HT1080 (cell line): ENCODE results near the gene CCDC148. TPM values are rescaled to one million over a fixed set of nuclear protein-coding genes. Genes with fewer than 3 reads are reported as not detected.

ENCODE experiments used
- DNase-seq: peaks from one replicate; pipeline ENCODE4 v3.0.0-alpha.2; 2015; ENCODE audit warnings: low read depth
- small RNA-seq: library from RNA; depleted of rRNA; stranded (forward); fragments of <200 nt; gene quantifications from one replicate; pipeline ENCODE3, GENCODE V24; 2014
- total RNA-seq: library from RNA; depleted of rRNA; stranded (reverse); fragments of >200 nt; shearing (Covaris generic); gene quantifications from 2 replicates; pipeline ENCODE4 v1.2.3, GENCODE V29; 2014; rRNA removed

Gene CCDC148
- total RNA-seq, 1 experiment from 2014 or later, result 0.39 TPM

DNA sequence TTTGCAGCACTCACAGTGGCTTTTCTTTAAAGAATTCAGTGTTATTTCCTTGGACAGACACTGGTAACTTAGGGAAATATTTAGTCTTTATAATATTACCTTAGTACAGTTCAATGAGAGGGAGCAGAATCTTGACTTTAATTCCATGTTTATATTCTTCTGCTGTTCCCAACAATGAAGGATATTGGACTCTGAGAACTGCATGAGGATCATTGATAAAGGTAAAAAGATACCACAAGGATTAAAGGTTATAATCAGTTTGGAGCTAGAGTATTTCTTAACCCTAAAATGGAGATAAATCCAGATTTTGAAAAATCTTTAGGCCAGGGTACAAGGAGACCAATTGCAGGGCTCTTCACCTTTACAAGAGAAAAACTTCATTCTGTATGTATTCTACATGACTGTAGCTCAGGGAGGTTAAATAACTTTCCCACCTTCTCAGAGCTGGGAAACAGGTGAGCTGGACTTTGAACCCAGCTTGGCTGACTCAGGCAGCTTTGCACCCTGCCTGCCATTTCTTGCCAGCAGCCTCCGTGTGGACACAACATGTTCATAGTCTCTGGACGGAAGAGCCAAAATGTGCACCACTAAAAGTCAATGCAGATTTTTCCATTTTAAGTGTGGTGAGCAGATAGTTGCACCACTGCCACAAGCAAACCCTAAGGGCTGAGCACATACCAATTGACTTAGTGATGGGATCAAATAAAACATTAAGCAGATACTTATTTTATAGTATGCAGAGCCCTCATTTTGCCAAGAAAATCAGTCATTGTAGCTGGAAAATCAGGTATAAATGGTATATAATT is 328.2 kb downstream of the CCDC148 start:
- DNase-seq, result no peak

DNA sequence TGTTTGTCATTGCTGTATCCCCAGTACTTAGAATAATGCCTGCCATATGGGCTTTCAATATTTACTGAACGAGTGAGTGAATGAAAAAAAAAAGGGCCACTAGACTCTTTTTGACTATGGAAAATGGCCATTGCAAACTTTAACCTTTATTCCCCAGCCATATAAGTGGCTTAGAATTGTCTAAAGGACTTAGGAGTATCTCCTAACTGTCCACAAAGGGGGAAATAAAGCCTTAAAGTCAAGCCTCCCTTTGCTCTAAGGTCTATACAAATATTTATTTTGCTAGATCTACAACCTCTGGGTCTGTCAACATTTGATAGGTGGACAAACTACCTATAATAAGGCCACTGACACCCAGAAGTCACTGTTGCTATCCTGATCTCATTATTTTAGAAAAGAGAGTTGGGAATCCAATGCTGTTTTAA is 329.2 kb downstream of the CCDC148 start:
- DNase-seq, result no peak

GRCh38 chr2:158125756-158126498 is 330.6 kb downstream of the CCDC148 start:
- no peak for DNase-seq

- no peak for DNase-seq
Measured at GRCh38 chr2:158124896-158125295, 331.7 kb downstream of the CCDC148 start.

Small RNAs within 50 kb of the gene (small RNA-seq; reads per million reads assigned to genes)
- not detected for gene RN7SL393P

Other genes with a start within 250 kb of the CCDC148 start
- gene PKP4, start 199 bp upstream of the CCDC148 start, total RNA-seq, result 23.3 and 37.3 TPM in 2 replicates